ENCODE data around the gene PYGB. TPM values are rescaled to one million over a fixed set of nuclear protein-coding genes. Genes with fewer than 3 reads are reported as not detected.

Gene PYGB
- total and polyA plus RNA-seq, 4 donors, result 30.3 to 90.3 (median 47.3) TPM

DNA sequence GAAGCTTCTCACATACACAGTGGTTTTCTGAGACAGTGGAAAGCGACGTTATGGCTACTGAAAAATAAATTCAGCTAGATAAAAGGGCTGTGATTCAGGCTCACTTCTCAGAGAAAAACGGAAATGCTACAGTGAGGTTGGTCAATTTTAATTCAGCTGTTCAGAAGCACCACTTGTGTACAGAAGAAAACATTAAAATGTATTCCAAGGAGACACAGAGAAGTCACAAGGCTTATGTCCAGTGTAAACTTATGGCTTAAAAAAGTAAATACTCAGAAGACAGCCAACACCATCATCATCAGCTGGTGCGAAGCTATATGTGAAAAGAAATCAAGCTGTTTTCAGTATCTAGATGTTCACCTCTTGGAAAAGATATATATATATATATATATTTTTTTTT, 74.1 kb downstream of the PYGB start:
- DNase-seq (no peak), ATAC-seq (ENCODE audit: insufficient read depth, low FRiP score) (no peak)
- WGBS, 2 donors, result 87% methylated on average over 4 of the region's 4 CpGs
- Histone ChIP-seq H3K4me1 (ENCODE audit: control insufficient read depth in 5 of 5, insufficient read depth in 5 of 5, low read length in 5 of 5) (peaks cover 0 to 7% (median 0%) of the 10 kb centered on the region in 5 donors), H3K4me3 (no peak overlapping the region), H3K27ac (ENCODE audit: low read depth in 1 of 2, low read length in 1 of 2) (no peak overlapping the region), H3K9ac (ENCODE audit: insufficient read depth in 1 of 2, low read length in 2 of 2) (no peak overlapping the region), H3K27me3 (ENCODE audit: control insufficient read depth in 3 of 3, insufficient read depth in 3 of 3, low read length in 2 of 3) (no peaks in the 10 kb centered on the region), H3K36me3 (ENCODE audit: control insufficient read depth in 4 of 4, insufficient read depth in 4 of 4, low read length in 4 of 4) (peaks cover 0 to 10% (median 7%) of the 10 kb centered on the region in 4 donors), H3K9me3 (ENCODE audit: control insufficient read depth in 4 of 4, insufficient read depth in 3 of 4, low read length in 3 of 4) (peaks cover 0 to 5% (median 0%) of the 10 kb centered on the region in 4 donors)
- TF ChIP-seq, protein P1, sequence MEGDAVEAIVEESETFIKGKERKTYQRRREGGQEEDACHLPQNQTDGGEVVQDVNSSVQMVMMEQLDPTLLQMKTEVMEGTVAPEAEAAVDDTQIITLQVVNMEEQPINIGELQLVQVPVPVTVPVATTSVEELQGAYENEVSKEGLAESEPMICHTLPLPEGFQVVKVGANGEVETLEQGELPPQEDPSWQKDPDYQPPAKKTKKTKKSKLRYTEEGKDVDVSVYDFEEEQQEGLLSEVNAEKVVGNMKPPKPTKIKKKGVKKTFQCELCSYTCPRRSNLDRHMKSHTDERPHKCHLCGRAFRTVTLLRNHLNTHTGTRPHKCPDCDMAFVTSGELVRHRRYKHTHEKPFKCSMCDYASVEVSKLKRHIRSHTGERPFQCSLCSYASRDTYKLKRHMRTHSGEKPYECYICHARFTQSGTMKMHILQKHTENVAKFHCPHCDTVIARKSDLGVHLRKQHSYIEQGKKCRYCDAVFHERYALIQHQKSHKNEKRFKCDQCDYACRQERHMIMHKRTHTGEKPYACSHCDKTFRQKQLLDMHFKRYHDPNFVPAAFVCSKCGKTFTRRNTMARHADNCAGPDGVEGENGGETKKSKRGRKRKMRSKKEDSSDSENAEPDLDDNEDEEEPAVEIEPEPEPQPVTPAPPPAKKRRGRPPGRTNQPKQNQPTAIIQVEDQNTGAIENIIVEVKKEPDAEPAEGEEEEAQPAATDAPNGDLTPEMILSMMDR (IDR thresholded peaks at IDR 0.05; ENCODE audit: control extremely low read depth, extremely low read depth), result no peak

DNA sequence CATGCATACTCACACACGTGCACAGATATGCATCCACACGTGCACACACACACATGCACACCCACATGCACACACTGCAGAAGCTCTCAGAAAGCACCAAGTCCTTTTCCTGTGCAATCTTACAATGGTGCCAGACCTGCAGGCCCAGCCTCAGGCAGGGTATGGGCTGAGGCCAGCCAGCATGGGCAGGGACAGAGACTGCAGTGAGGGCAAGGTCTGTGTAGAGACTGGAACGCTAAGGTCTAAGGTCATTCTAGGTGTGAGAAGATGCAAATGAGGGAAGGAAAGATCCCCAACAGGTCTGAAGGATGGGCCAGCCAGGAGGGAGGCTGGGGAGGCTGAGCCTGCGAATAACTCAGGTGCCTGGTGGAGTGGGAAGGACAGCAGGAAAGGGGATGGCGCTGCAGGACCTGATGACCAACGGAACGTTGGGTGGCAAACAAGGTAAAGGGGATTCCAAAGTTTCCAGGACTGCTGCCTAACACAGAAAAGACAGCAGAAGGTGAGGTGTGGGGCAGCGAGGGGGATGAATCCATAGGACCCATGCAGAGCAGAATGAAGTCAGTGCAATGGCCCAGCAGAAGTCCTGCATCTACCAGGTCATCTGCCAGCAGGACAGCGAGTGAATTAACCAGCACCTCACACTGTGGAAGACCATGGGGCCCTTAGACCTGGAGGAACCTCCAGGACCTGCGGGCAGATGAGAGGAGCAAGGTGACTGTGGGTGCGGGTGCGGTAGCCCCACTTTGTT, 75.8 kb downstream of the PYGB start:
- H3K9me3 ChIP-seq (ENCODE audit: control insufficient read depth in 4 of 4, insufficient read depth in 3 of 4, low read length in 3 of 4), result peaks cover 0 to 5% (median 0%) of the 10 kb centered on the region in 4 donors
- no peak overlapping the region for H3K4me3 ChIP-seq
- H3K9ac ChIP-seq (ENCODE audit: insufficient read depth in 1 of 2, low read length in 2 of 2), result no peak overlapping the region
- no peak for ATAC-seq (ENCODE audit: insufficient read depth, low FRiP score)
- 92 to 95% methylated on average over 12 of the region's 12 CpGs for WGBS, 2 donors
- H3K27me3 ChIP-seq (ENCODE audit: control insufficient read depth in 3 of 3, insufficient read depth in 3 of 3, low read length in 2 of 3), result no peaks in the 10 kb centered on the region
- peak overlapping the region in 1 of 2 donors; percentile 40 for H3K27ac ChIP-seq (ENCODE audit: low read depth in 1 of 2, low read length in 1 of 2)
- peaks cover 0 to 7% (median 0%) of the 10 kb centered on the region in 5 donors for H3K4me1 ChIP-seq (ENCODE audit: control insufficient read depth in 5 of 5, insufficient read depth in 5 of 5, low read length in 5 of 5)
- H3K36me3 ChIP-seq (ENCODE audit: control insufficient read depth in 4 of 4, insufficient read depth in 4 of 4, low read length in 4 of 4), result peaks cover 0 to 11% (median 7%) of the 10 kb centered on the region in 4 donors
- no peak for DNase-seq
- TF ChIP-seq, protein P1 (IDR thresholded peaks at IDR 0.05; ENCODE audit: control extremely low read depth, extremely low read depth), result no peak

DNA sequence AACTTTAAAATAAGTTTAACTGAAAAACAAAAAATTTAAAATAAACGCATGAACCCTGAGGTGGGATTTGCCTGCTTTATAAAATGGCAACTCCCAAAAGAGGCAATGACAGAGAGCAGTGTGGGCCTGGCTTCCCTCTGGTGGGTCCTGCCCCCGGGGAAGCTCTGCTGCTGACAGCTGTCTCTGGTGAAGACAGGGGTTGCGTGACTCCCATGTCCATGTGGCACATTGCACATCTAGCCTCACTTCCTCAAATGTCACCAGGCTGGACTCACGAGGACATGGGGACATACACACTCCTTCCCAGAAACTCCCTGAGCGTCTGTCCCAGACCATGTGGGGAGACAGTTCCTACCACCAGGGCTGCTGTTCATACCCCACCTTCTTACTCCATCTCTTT, 76.5 kb downstream of the PYGB start:
- 45 to 71% methylated on average over 5 of the region's 5 CpGs for WGBS, 2 donors
- H3K9me3 ChIP-seq (ENCODE audit: control insufficient read depth in 4 of 4, insufficient read depth in 3 of 4, low read length in 3 of 4), result peaks cover 0 to 5% (median 0%) of the 10 kb centered on the region in 4 donors
- peaks cover 0 to 7% (median 0%) of the 10 kb centered on the region in 5 donors for H3K4me1 ChIP-seq (ENCODE audit: control insufficient read depth in 5 of 5, insufficient read depth in 5 of 5, low read length in 5 of 5)
- H3K27me3 ChIP-seq (ENCODE audit: control insufficient read depth in 3 of 3, insufficient read depth in 3 of 3, low read length in 2 of 3), result no peaks in the 10 kb centered on the region
- no peak overlapping the region for H3K27ac ChIP-seq (ENCODE audit: low read depth in 1 of 2, low read length in 1 of 2)
- DNase-seq, result no peak
- TF ChIP-seq, protein P1 (IDR thresholded peaks at IDR 0.05; ENCODE audit: control extremely low read depth, extremely low read depth), result no peak
- peaks cover 0 to 12% (median 7%) of the 10 kb centered on the region in 4 donors for H3K36me3 ChIP-seq (ENCODE audit: control insufficient read depth in 4 of 4, insufficient read depth in 4 of 4, low read length in 4 of 4)
- H3K4me3 ChIP-seq, result no peak overlapping the region
- ATAC-seq (ENCODE audit: insufficient read depth, low FRiP score), result peak; percentile 78
- no peak overlapping the region for H3K9ac ChIP-seq (ENCODE audit: insufficient read depth in 1 of 2, low read length in 2 of 2)
